ENCODE measurements around the gene CHCHD3. TPM values are rescaled to one million over a fixed set of nuclear protein-coding genes. Genes with fewer than 3 reads are reported as not detected.
"Not testable (repeated sequence)": the region's sequence is repeated elsewhere in the genome, so short reads cannot be mapped to it uniquely, and the experiment has no call there.

Gene CHCHD3
- total and polyA plus RNA-seq, 12 donors, result 12.3 to 113 (median 54.2) TPM

DNA sequence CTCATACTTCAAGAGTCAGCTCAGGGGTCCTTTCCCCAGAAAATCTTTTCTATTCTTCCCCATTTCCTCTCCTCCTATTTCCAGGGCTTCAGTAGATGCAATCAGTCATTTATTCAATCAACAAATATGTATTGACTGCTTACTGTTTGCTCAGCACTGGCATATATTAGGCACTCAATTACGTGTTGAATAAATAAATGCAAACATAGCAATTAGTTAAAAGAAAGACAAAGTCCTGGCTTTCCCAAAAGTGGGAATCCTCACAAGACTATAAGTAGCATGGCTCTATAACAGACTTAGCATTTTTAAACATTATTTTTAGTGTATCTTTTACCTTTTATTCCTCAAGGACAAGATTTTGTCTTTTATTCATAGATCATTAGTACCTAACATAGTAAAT, 111.6 kb downstream of the CHCHD3 start:
- Histone ChIP-seq H3K27me3 (no peaks in the 10 kb centered on the region), H3K4me3 (no peak overlapping the region), H3K9me3 (replicated peaks in 1 of 3) (no peaks in the 10 kb centered on the region), H3K4me1 (replicated peaks in 1 of 2) (peaks cover 0 to 9% of the 10 kb centered on the region in 2 donors), H3K36me3 (replicated peaks in 1 of 2) (no peaks in the 10 kb centered on the region), H3K27ac (no peak overlapping the region)
- DNase-seq, result no peak
- intact Hi-C loops (cut with DNase I), result no loop called here
- TF ChIP-seq POLR2A (IDR thresholded peaks at IDR 0.05), result no peak
- TF ChIP-seq, protein P1, sequence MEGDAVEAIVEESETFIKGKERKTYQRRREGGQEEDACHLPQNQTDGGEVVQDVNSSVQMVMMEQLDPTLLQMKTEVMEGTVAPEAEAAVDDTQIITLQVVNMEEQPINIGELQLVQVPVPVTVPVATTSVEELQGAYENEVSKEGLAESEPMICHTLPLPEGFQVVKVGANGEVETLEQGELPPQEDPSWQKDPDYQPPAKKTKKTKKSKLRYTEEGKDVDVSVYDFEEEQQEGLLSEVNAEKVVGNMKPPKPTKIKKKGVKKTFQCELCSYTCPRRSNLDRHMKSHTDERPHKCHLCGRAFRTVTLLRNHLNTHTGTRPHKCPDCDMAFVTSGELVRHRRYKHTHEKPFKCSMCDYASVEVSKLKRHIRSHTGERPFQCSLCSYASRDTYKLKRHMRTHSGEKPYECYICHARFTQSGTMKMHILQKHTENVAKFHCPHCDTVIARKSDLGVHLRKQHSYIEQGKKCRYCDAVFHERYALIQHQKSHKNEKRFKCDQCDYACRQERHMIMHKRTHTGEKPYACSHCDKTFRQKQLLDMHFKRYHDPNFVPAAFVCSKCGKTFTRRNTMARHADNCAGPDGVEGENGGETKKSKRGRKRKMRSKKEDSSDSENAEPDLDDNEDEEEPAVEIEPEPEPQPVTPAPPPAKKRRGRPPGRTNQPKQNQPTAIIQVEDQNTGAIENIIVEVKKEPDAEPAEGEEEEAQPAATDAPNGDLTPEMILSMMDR (IDR thresholded peaks at IDR 0.05), result no peak
- WGBS, 4 donors, result 88 to 98% (median 95%) methylated on average over 1 of the region's 1 CpG

DNA sequence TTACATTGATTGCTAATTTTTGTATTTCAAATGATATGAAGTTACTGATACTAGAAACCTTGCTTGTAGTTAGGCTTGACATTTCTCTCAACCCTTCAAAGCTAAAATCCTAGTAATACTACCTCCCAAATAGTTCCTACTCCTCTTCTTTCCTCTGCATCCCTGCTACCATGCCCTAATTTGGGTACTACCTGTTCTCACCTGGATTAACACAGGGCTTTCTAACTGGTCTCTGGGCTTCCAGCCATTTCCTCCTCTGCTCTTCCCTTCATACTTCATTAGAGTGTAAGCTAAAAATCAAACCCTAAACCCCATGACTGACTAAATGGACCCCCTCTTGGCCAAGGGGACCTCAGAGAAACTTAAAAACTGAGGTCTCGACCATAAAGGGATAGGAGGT, 112.4 kb downstream of the CHCHD3 start:
- no peaks in the 10 kb centered on the region for H3K36me3 ChIP-seq (replicated peaks in 1 of 2)
- H3K27ac ChIP-seq, result no peak overlapping the region
- no peaks in the 10 kb centered on the region for H3K9me3 ChIP-seq (replicated peaks in 1 of 3)
- TF ChIP-seq, protein P1 (IDR thresholded peaks at IDR 0.05), result no peak
- TF ChIP-seq POLR2A (IDR thresholded peaks at IDR 0.05), result no peak
- WGBS, 4 donors, result 91 to 100% (median 97%) methylated on average over 1 of the region's 1 CpG
- H3K4me3 ChIP-seq, result no peak overlapping the region
- DNase-seq, result no peak
- intact Hi-C loops (cut with DNase I), result no loop called here
- H3K27me3 ChIP-seq, result no peaks in the 10 kb centered on the region
- H3K4me1 ChIP-seq (replicated peaks in 1 of 2), result peaks cover 0 to 9% of the 10 kb centered on the region in 2 donors

DNA sequence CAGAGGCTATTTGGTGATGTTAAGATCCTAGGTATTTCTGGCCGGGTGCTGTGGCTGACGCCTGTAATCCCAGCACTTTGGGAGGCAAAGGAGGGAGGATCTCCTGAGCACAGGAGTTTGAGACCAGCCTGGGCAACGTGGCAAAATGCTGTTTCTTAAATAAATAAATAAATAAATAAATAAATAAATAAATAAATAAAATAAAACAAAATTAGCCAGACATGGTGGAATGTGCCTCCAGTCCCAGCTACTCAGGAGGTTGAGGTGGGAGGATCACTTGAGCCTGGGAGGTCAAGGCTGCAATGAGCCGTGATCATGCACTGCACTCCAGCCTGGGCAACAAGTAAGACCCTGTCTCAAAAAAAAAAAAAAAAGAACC, 114.4 kb downstream of the CHCHD3 start:
- H3K9me3 ChIP-seq (replicated peaks in 1 of 3); H3K4me1 ChIP-seq (replicated peaks in 1 of 2); H3K27ac ChIP-seq; DNase-seq; H3K27me3 ChIP-seq; H3K4me3 ChIP-seq; intact Hi-C loops (cut with DNase I); H3K36me3 ChIP-seq (replicated peaks in 1 of 2): not testable (repeated sequence)
- WGBS, 4 donors, result 94 to 99% (median 95%) methylated on average over 4 of the region's 4 CpGs

DNA sequence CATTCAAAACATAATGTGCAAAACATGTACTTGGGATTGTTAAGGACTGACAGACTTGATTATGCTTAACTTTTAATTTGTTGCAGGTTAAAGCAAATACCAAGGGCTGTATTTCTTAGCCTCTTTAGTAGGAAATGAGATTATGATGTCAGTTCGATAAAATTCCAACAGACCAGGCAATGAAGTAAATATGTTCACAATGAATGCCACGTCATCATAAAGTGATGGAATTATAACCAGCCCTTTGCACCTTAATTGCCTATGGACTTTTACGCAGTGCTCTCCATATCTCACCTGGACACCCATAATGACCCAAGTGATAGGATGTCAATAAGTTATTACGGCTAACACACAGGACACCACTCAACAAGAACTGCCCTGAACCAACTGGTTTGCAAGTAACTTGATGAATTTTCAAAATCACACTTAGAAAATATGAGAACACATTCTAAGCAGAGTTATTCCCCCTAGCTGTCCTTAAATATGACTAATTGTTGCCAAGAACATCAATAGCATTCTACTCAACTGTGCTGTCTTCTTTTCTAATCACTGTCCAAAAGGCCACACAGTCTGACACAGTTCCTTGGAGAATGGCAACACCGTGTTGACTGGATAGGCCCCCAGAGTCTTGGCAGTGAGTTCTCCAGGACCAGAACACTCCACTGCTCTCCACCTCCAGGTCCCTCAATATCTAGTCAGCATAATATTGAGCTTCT, 115.0 kb downstream of the CHCHD3 start:
- intact Hi-C loops (cut with DNase I), result no loop called here
- no peak overlapping the region for H3K27ac ChIP-seq
- H3K9me3 ChIP-seq (replicated peaks in 1 of 3), result no peaks in the 10 kb centered on the region
- H3K4me1 ChIP-seq (replicated peaks in 1 of 2), result no peaks in the 10 kb centered on the region
- TF ChIP-seq POLR2A (IDR thresholded peaks at IDR 0.05), result no peak
- TF ChIP-seq, protein P1 (IDR thresholded peaks at IDR 0.05), result no peak
- 86 to 92% (median 92%) methylated on average over 5 of the region's 5 CpGs for WGBS, 4 donors
- no peak overlapping the region for H3K4me3 ChIP-seq
- H3K36me3 ChIP-seq (replicated peaks in 1 of 2), result no peaks in the 10 kb centered on the region
- no peaks in the 10 kb centered on the region for H3K27me3 ChIP-seq
- DNase-seq, result no peak

DNA sequence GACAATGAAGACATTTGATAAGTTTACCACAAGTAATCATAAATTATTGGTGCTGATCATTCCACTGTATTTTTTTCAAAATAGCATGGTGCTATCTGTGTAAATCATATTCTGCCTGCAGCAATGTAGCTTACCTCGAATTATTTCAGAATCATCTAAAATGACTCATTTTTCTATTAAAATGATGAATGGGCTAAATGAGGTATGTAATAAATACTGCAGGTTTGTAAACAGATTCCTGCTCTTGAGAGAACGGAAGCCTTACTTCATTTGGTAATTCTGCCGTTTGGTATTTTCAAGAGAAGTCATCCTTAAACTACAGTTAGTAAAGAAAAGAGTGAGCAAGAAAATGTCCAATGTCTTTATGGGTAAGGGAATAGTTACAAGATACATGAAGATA, 115.9 kb downstream of the CHCHD3 start:
- no peaks in the 10 kb centered on the region for H3K36me3 ChIP-seq (replicated peaks in 1 of 2)
- no peak for DNase-seq
- intact Hi-C loops (cut with DNase I), result no loop called here
- no peaks in the 10 kb centered on the region for H3K9me3 ChIP-seq (replicated peaks in 1 of 3)
- 62 to 81% (median 72%) methylated on average over 3 of the region's 3 CpGs for WGBS, 4 donors
- H3K4me1 ChIP-seq (replicated peaks in 1 of 2), result no peaks in the 10 kb centered on the region
- no peak overlapping the region for H3K4me3 ChIP-seq
- TF ChIP-seq, protein P1 (IDR thresholded peaks at IDR 0.05), result no peak
- no peak for TF ChIP-seq POLR2A (IDR thresholded peaks at IDR 0.05)
- no peak overlapping the region for H3K27ac ChIP-seq
- H3K27me3 ChIP-seq, result no peaks in the 10 kb centered on the region
